Lower leg skin (tissue), 3 donors: ENCODE measurements around the gene KLHDC8B.

Source experiments
- POLR2A ChIP-seq, 2 donors: fragments of 450-650 bp; IDR thresholded peaks; one replicate each; pipeline ENCODE4 v1.6.1; 2016 to 2017; ENCODE audit warnings: antibody characterized with exemption in 2 of 2, mild to moderate bottlenecking in 1 of 2, moderate library complexity in 1 of 2
- TF ChIP-seq, protein P1 (sequence below), 3 donors: fragments of 450-650 bp; IDR thresholded peaks; one replicate each; pipeline ENCODE4 v1.5.1; 2016; ENCODE audit warnings: antibody characterized with exemption in 3 of 3, mild to moderate bottlenecking in 3 of 3, moderate library complexity in 2 of 3

GRCh38 chr3:49161808-49162530, 9.4 kb upstream of the KLHDC8B start:
- TF ChIP-seq, protein P1, sequence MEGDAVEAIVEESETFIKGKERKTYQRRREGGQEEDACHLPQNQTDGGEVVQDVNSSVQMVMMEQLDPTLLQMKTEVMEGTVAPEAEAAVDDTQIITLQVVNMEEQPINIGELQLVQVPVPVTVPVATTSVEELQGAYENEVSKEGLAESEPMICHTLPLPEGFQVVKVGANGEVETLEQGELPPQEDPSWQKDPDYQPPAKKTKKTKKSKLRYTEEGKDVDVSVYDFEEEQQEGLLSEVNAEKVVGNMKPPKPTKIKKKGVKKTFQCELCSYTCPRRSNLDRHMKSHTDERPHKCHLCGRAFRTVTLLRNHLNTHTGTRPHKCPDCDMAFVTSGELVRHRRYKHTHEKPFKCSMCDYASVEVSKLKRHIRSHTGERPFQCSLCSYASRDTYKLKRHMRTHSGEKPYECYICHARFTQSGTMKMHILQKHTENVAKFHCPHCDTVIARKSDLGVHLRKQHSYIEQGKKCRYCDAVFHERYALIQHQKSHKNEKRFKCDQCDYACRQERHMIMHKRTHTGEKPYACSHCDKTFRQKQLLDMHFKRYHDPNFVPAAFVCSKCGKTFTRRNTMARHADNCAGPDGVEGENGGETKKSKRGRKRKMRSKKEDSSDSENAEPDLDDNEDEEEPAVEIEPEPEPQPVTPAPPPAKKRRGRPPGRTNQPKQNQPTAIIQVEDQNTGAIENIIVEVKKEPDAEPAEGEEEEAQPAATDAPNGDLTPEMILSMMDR (IDR thresholded peaks at IDR 0.05), result no peak
- no peak for TF ChIP-seq POLR2A (IDR thresholded peaks at IDR 0.05)
